Small intestine (tissue), 7 donors: Measurements from ENCODE around the gene NRXN3. TPM values are rescaled to one million over a fixed set of nuclear protein-coding genes. Genes with fewer than 3 reads are reported as not detected.
A peak's percentile ranks its signal among the peaks of the same experiment; 100 is the strongest.

Experiments used
- DNase-seq, 2 donors: peaks; one replicate each; pipeline versions ENCODE4 v3.0.0 to v3.0.0-alpha.2; 2013
- FAIRE-seq: peaks from 2 replicates; lab custom pipeline; 2012; peaks lifted over from hg19 to GRCh38; lab: Jason Lieb, UNC
- H3K27ac ChIP-seq, 3 donors: one replicate each; pipeline ENCODE4 v1.5.1; 2013; ENCODE audit warnings: low read length in 2 of 3, mild to moderate bottlenecking in 2 of 3, control low read depth in 1 of 3, inconsistent platforms in 1 of 3, low read depth in 1 of 3, moderate library complexity in 1 of 3
- H3K27me3 ChIP-seq, 3 donors: one replicate each; pipeline ENCODE4 v1.6.1; 2013; ENCODE audit warnings: low read length in 3 of 3, inconsistent platforms in 1 of 3; ENCODE audit not compliant: control insufficient read depth in 3 of 3, insufficient read depth in 3 of 3
- H3K36me3 ChIP-seq, 3 donors: one replicate each; pipeline ENCODE4 v1.6.1; 2013; ENCODE audit warnings: low read length in 3 of 3, inconsistent platforms in 1 of 3, low read depth in 1 of 3, mild to moderate bottlenecking in 1 of 3, moderate library complexity in 1 of 3; ENCODE audit not compliant: control insufficient read depth in 3 of 3, insufficient read depth in 2 of 3
- H3K4me1 ChIP-seq, 3 donors: one replicate each; pipeline ENCODE4 v1.6.1; 2013; ENCODE audit warnings: low read length in 2 of 3, inconsistent platforms in 1 of 3, low read depth in 1 of 3, mild to moderate bottlenecking in 1 of 3, moderate library complexity in 1 of 3; ENCODE audit not compliant: control insufficient read depth in 3 of 3, insufficient read depth in 2 of 3
- H3K4me3 ChIP-seq, 3 donors: one replicate each; pipeline ENCODE4 v1.5.1; 2013; ENCODE audit warnings: low read length in 3 of 3, control low read depth in 1 of 3, inconsistent platforms in 1 of 3, low read depth in 1 of 3, mild to moderate bottlenecking in 1 of 3, moderate library complexity in 1 of 3
- H3K9me3 ChIP-seq, 2 donors: one replicate each; pipeline ENCODE4 v1.6.1; 2013; ENCODE audit warnings: low read depth in 1 of 2, low read length in 1 of 2; ENCODE audit not compliant: control insufficient read depth in 2 of 2, insufficient read depth in 1 of 2
- WGBS, 3 donors: extraction: QIAGEN DNeasy Blood & Tissue Kit; methylation state at CpG; one replicate each; pipeline ENCODE4 v1.1.7; 2013; 5-methylcytosine and 5-hydroxymethylcytosine counted together
- polyA plus RNA-seq, 4 donors: library from polyadenylated mRNA; stranded (reverse) in 3 of 4; unstranded in 1 of 4; fragments of 200-250 nt in 3 of 4; fragments of 120-200 nt in 1 of 4; gene quantifications; one replicate each; pipeline versions ENCODE4 v1.2.1 to v1.2.3, GENCODE V29; 2013
- donor health status: healthy with polysubstance abuse.
- donor health status: control.
- donor health status: control.
- donor health status: Bipolar disorder and iron deficiency.
- donor health status: healthy.

Gene NRXN3
- polyA plus RNA-seq, 4 donors: 2.3 TPM; not detected in 2

- no peaks in the 10 kb centered on the region for H3K4me1 ChIP-seq
- H3K9me3 ChIP-seq: no peaks in the 10 kb centered on the region
- 78 to 86% (median 83%) methylated on average over 6 of the region's 6 CpGs for WGBS, 3 donors
- DNase-seq (no peak), FAIRE-seq (no peak)
- H3K36me3 ChIP-seq: no peaks in the 10 kb centered on the region
- H3K27ac ChIP-seq: no peak overlapping the region
- H3K4me3 ChIP-seq: no peak overlapping the region
- H3K27me3 ChIP-seq: no peaks in the 10 kb centered on the region
These were observed 583.9 kb downstream of the NRXN3 start for GRCh38 chr14:78754059-78754458.

GRCh38 chr14:78758333-78758732 lies 588.2 kb downstream of the NRXN3 start:
- H3K9me3 ChIP-seq: no peaks in the 10 kb centered on the region
- WGBS, 3 donors: 55 to 63% (median 55%) methylated on average over 4 of the region's 4 CpGs
- no peak overlapping the region for H3K27ac ChIP-seq
- H3K36me3 ChIP-seq: no peaks in the 10 kb centered on the region
- H3K27me3 ChIP-seq: no peaks in the 10 kb centered on the region
- DNase-seq: peak; percentile 2 to 7
- FAIRE-seq: no peak
- H3K4me1 ChIP-seq: no peaks in the 10 kb centered on the region
- H3K4me3 ChIP-seq: no peak overlapping the region

- 90 to 93% (median 90%) methylated on average over 7 of the region's 7 CpGs for WGBS, 3 donors
- Histone ChIP-seq H3K4me3 (no peak overlapping the region), H3K36me3 (no peaks in the 10 kb centered on the region), H3K27me3 (no peaks in the 10 kb centered on the region), H3K9me3 (no peaks in the 10 kb centered on the region), H3K27ac (no peak overlapping the region), H3K4me1 (no peaks in the 10 kb centered on the region)
- FAIRE-seq (no peak), DNase-seq (no peak)
These were observed 592.2 kb downstream of the NRXN3 start for GRCh38 chr14:78762331-78762730.

- Histone ChIP-seq H3K9me3 (no peaks in the 10 kb centered on the region), H3K4me1 (no peaks in the 10 kb centered on the region), H3K36me3 (no peaks in the 10 kb centered on the region), H3K27ac (no peak overlapping the region), H3K4me3 (no peak overlapping the region), H3K27me3 (no peaks in the 10 kb centered on the region)
- FAIRE-seq: no peak
- WGBS, 3 donors: 86 to 100% (median 93%) methylated on average over 1 of the region's 1 CpG
- no peak for DNase-seq
These were observed 593.6 kb downstream of the NRXN3 start for GRCh38 chr14:78763746-78764145.

GRCh38 chr14:78764240-78764639 lies 594.1 kb downstream of the NRXN3 start:
- WGBS, 3 donors: 33 to 46% (median 36%) methylated on average over 5 of the region's 5 CpGs
- Histone ChIP-seq H3K27ac (no peak overlapping the region), H3K27me3 (no peaks in the 10 kb centered on the region), H3K36me3 (no peaks in the 10 kb centered on the region), H3K4me3 (no peak overlapping the region), H3K9me3 (no peaks in the 10 kb centered on the region), H3K4me1 (no peaks in the 10 kb centered on the region)
- FAIRE-seq (no peak), DNase-seq (no peak)

GRCh38 chr14:78764645-78765044 lies 594.5 kb downstream of the NRXN3 start:
- Histone ChIP-seq H3K9me3 (no peaks in the 10 kb centered on the region), H3K4me1 (no peaks in the 10 kb centered on the region), H3K27ac (no peak overlapping the region), H3K27me3 (no peaks in the 10 kb centered on the region), H3K36me3 (no peaks in the 10 kb centered on the region), H3K4me3 (no peak overlapping the region)
- 46 to 62% (median 48%) methylated on average over 4 of the region's 4 CpGs for WGBS, 3 donors
- DNase-seq (no peak), FAIRE-seq (no peak)

GRCh38 chr14:78767436-78767835 lies 597.3 kb downstream of the NRXN3 start:
- Histone ChIP-seq H3K4me1 (no peaks in the 10 kb centered on the region), H3K27ac (no peak overlapping the region), H3K36me3 (no peaks in the 10 kb centered on the region), H3K9me3 (no peaks in the 10 kb centered on the region), H3K4me3 (no peak overlapping the region), H3K27me3 (no peaks in the 10 kb centered on the region)
- WGBS, 3 donors: 65 to 83% (median 77%) methylated on average over 5 of the region's 5 CpGs
- FAIRE-seq (no peak), DNase-seq (no peak)

GRCh38 chr14:78782551-78782950 lies 612.4 kb downstream of the NRXN3 start:
- FAIRE-seq (no peak), DNase-seq (no peak)
- no peaks in the 10 kb centered on the region for H3K27me3 ChIP-seq
- 87 to 96% (median 92%) methylated on average over 1 of the region's 1 CpG for WGBS, 3 donors
- no peaks in the 10 kb centered on the region for H3K4me1 ChIP-seq
- H3K36me3 ChIP-seq: no peaks in the 10 kb centered on the region
- H3K27ac ChIP-seq: no peak overlapping the region
- no peak overlapping the region for H3K4me3 ChIP-seq
- H3K9me3 ChIP-seq: no peaks in the 10 kb centered on the region

GRCh38 chr14:78785265-78785664 lies 615.1 kb downstream of the NRXN3 start:
- FAIRE-seq (no peak), DNase-seq (no peak)
- no peaks in the 10 kb centered on the region for H3K36me3 ChIP-seq
- no peak overlapping the region for H3K27ac ChIP-seq
- H3K4me3 ChIP-seq: no peak overlapping the region
- WGBS, 3 donors: 70 to 76% (median 75%) methylated on average over 4 of the region's 4 CpGs
- H3K4me1 ChIP-seq: no peaks in the 10 kb centered on the region
- H3K27me3 ChIP-seq: no peaks in the 10 kb centered on the region
- no peaks in the 10 kb centered on the region for H3K9me3 ChIP-seq
